HG03066 (cell line): ENCODE data around the gene PTRH1.

Experiments
- ATAC-seq: cut with Tn5 transposase; IDR thresholded peaks from one replicate; pipeline ENCODE4 v1.9.1; 2021; ENCODE audit warnings: low read depth; ENCODE audit not compliant: unreplicated experiment

Gene PTRH1

DNA sequence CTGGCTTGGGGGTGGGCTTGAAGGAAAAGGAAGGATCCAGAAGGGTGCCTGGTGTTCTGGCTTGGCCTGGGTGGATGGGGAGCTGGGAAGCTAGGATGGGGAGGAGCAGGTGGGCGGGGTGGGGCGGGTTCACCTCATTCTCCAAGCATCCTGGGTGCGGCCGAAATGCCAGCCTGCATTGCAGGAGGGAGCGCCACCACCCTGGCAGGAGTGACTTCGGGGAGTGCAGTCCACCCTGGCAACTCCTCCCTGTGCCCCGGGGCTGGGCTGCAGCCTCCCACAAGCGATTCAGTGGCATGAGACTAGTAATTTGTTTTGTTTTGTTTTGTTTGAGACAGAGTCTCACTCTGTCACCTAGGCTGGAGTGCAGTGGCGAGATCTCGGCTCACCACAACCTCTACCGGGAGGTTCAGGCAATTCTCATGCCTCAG is 5.9 kb upstream of the PTRH1 start:
- no peak for ATAC-seq

DNA sequence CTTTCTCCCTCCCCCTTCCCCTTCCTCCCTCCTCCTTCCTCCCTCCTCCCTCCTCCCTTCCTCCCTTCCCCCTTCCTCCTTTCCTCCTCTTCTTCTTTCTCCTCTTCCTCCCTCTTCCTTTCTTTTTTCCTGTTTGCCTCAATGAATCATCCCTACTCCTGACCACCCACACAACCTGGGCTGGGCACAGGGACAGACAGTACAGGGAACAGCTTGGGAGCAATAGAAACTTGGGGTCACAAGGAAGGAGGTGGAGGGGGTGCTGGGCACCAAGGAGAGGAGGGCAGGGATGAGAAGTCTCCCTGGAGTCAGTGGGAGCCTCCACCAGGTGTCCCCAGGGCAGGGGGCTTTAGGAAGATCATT is 5.4 kb upstream of the PTRH1 start:
- no peak for ATAC-seq

DNA sequence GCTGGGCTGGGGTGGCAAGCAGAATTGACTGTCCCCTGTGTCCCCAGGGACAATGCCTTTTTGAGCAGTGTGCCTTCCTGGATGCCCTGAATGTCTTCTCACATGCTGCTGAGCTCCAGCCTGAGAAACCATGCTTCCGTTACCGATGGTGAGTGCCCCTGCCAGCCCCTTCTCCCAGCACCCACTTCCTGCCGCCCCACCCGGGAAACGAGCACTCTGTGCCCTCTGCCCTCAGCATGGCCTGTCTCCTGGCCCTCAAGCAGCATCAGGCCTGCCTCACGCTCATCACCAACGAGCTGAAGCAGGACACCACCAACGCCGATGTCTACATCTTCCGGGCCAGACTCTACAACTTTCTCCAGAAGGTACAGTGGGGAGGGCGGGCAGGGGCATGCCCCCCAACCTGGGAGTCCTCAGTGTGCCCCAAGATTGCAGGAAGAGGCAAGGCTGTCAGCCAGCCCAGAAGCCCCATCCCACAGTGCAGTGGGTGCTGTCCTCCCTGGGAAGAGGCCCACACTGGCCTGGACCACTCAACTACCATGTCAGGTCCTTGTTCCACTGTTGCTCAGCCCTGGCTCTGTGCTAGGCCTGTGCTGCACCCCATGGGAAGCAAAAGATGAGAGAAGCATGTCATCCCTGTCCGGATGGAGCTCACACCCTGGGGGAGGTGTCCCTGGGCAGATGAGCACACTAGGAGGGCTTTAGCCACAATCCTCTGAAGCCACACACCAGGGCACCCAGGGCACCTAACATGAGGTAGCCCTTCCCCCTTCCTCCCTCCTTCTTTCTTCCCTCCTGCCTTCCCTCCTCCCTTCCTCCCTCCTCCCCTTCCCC is 4.8 kb upstream of the PTRH1 start:
- ATAC-seq, result no peak

DNA sequence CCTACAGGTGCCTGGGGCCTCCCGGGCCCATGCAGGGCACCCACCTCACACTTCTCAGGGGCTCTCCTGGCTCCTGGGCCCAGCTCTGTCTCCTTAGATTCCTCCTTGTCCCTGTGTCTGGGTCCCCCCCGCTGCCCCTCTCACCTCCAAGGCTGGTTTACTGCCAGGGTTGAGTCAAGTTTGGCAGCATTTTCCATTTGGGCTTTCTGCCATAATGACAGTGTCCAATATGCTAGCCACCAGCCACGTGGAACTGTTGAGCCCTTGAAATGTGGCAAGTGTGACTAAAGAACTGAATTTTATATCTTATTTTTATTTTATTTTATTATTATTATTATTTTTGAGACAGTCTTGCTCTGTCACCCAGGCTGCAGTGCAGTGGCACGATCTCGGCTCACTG is 2.3 kb upstream of the PTRH1 start:
- no peak for ATAC-seq

DNA sequence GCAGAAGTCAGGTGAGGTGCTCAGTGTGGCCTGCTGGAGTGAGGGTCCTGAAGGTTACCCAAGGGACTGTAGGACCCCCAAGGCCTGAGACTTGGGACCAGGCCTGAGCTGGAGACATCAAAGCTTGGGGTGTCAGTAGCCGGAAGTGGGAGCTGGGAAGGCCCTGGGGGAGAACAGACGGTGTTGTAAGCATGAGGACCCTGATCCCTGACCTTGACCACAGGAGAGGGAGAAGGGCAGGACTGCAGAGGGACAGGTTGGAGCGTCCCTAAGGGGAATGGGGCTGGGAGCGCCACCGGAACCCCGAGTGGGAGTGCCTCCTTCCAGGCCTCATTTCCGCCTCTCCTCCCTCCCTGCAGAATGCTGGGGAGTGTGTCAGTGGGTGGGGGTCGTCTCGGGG is 949 bp upstream of the PTRH1 start:
- no peak for ATAC-seq

DNA sequence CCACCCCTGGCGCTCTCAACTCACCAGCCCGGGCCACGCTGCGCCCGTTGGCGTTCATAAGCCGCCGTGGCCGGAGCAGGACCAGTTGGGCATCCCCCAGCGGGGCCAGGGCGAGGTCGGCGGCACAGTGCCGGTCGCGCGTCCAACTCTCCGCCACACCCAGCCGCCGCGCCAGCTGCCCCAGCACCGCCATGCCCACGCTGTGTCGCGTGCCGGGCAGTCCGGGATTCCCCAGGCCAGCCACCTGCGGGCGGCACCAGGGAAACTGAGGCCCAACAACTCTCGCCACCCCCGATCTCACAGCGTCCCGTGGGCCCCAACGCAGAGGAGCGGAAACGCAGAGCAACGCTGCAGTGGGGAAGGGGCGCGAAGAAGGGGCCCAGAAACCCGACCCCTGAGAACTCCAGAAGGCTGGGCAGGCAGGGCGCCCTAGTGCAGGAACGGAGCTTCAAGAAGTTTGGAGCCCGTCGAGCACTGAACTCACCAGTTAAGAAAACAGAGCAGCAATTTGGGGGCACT is 453 bp downstream of the PTRH1 start:
- peak; percentile 8 for ATAC-seq

DNA sequence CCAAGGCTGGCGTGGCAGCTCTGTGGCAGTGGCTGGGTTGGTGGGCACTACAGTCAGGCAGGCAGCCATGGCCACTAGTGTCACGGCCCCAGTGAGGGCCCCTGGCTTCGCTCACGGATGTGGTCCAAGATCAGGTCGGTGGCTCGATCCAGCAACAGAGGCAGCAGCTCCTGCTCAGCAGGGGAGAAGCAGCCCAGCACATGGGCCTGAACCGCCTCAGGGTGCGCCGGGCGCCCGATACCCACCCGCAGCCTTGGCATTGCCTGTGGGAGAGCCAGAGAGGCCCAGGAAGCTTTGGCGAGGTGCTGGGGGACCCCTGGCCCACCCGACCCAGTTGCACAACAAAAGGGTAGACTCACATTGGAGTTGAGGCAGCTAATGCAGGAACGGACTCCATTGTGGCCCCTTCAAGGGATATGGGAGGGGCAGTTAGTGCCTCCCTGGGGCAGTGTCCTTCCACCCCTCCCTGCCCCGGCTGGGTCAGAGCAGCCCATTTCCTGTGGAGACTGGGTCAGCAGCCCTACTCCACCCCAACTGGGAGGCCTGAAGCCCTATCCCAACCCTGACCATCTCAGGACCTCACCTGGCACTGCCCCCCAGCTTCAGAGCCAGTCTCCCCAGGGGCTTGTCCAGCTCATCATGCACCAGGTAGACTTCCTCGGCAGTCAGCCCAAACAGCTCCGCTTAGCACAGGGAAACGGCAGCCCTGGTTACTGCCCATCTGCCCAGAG is 1.3 kb downstream of the PTRH1 start:
- ATAC-seq, result no peak

DNA sequence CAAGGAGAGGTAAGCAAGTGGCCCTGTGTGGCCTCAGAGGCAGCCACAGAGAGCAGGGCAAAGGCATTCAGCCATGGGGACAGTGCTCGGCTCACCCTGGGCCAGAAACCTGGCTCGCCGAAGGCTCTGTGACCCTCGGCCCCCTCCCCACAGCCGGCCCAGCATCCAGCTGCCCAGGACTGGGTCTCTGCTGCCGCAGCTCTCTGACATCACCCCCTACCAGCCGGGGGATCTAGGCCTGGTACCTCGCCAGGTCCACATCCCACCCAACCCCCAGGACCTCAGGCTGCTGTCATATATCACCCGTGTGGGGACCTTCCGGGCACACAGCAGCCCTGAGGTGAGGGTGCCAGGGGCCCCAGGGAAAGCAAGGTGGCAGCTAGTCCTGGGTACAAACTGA is 2.6 kb downstream of the PTRH1 start:
- no peak for ATAC-seq

DNA sequence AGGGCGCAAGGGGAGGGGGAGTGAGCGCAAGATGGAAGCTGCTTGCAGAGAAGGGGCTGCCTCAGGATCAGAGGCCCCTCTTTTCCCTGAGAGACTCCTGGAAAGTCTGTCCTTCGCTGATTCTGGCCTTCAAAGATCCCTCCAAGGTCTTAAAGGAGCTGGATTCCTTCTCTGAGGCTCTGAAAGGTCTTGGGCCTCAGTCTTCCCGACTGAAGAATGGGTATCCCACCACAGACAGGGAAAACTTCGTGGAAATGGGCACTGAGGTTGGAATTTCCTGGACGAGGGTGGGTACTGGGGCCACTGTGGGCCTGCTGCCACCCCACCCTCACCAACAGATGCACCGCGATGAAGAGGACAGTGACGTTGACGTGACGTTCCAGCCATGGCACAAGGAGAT is 3.1 kb downstream of the PTRH1 start:
- no peak for ATAC-seq

DNA sequence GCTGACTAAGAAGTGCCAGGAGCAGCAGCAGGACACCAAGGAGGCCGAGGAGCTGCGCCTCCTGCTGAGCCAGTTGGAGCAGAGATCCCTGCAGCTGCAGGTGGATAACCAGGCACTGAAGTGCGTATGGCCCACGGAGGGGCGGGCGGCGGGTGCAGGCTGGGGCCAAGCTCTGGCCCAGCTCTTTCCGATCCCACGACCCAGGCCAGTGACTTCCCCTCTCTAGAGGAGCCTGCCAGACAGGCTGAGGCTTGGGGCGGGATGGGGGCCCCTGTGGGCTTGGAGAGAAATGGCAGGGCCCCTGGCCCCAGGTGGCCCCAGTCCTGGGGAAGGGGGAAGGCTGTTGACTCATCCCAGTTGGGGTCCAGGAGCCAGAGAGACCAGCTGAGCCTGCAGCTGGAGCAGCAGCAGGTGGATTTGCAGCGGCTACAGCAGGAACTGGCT is 3.6 kb downstream of the PTRH1 start:
- no peak for ATAC-seq

DNA sequence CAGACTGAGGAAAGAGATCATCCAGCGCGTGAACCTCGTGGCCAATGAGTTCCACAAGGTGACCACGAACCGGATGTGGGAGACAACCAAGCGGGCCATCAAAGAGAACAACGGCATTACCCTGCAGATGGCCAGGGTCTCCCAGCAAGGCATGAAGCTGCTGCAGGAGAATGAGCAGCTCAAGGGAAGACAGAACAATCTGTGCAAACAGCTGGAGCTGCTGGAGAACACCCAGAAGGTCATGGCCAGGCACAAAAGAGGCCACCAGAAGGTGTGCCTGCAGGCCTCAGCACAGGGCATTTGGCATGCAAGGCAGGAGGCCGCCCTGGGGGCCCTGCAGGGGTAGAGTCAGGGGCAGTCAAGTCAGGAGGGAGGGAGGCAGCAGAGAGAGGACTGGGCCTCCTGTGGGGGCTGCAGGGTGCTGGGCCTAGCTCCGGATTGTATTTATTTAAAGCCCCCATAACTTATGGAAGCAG is 4.2 kb downstream of the PTRH1 start:
- ATAC-seq, result no peak

DNA sequence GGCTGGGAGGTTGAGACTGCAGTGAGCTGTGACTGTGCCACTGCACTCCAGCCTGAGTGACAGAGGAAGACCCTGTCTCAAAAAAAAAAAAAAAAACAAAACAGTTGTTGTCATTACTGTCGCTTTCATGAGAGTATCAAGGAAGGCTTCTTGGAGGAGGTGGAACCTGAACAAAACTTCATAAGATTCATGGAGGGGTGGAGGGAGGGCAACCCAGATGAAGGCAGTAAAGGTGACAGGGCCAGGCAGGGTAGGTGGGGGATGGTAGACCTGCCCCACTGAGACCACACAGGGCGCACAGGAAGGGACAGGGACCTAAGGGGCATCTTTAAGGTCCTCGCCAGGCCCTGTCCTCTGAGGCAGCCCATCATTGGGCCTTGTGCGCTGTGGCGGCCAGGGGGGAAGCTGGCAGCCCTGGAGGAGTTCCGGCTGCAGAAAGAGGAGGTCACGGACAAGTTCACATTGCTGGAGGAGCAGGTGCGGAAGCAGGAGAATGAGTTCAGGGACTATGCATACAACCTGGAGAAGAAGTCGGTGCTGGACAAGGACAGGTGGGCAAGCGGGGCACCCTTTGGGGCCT is 5.2 kb downstream of the PTRH1 start:
- no peak for ATAC-seq

DNA sequence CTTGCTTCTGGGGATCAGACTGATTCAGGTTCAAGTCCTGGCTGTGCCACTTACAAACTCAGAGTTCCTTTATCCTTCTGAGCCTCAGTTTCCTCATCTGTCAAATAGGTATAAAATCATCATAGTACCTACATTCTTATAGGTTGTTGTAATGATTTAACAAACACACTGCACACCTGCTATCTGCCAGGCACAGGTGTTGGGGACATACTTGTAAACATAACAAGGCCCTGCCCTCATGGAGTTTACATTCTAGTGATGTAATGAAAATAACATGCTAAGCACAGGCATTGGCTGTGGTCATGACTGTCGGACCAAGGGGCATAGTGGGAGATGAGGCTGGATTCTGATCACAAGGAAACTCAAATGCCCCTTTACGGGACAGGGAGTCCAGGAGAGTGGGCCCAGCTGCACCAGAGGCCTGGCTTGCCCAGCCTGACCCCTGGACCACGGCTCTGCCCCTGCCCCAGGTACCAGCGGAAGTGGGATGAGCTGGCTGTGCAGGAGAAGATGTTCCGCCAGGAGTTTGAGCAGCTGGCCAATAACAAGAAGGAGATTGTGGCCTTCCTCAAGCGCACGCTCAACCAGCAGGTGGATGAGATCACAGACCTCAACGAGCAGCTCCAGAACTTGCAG is 6.4 kb downstream of the PTRH1 start:
- no peak for ATAC-seq

DNA sequence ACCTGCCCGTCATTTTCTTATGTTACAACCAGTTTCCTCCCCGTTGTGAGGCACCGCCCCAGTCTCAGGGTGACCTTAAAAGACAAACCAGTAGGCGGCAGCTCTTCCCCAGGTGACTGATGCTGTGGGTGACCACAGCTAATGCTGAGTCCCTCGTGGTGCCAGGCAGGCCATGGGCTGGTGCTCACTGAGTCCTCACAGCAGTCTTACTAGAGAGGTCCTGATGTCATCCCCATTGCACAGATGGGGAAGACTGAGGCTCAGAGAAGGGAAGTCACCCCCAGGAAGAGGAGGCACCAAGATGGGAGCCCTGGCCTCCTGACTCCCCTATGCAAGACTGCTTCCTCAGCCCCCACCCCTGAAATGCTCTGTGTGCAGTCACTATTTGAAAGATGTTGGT is 7.7 kb downstream of the PTRH1 start:
- no peak for ATAC-seq

DNA sequence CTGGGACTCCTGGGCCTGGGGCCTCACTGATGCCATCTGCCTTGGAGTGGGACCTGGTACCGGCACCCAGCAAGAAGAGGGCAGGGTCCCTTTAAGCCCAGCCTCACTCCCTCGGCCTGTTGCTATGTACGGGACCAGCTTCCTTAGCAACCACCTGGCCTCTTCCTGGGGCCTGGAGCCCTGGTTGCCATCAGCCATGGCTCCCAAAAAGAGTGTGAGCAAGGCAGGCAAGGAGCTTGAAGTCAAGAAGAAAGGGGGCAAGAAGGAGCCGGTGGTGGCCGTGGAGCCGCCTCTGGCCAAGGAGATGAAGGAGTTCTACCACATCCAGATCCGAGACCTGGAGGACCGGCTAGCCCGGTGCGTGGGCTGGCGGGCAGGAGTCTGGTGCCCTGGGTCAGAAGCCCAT is 8.6 kb downstream of the PTRH1 start, which contains the start of gene CFAP157:
TSS of gene CFAP157 (plus strand) at position 153 of the 406 bp plus-strand sequence. CDS start at position 197, 44 bp downstream.
- no peak for ATAC-seq

DNA sequence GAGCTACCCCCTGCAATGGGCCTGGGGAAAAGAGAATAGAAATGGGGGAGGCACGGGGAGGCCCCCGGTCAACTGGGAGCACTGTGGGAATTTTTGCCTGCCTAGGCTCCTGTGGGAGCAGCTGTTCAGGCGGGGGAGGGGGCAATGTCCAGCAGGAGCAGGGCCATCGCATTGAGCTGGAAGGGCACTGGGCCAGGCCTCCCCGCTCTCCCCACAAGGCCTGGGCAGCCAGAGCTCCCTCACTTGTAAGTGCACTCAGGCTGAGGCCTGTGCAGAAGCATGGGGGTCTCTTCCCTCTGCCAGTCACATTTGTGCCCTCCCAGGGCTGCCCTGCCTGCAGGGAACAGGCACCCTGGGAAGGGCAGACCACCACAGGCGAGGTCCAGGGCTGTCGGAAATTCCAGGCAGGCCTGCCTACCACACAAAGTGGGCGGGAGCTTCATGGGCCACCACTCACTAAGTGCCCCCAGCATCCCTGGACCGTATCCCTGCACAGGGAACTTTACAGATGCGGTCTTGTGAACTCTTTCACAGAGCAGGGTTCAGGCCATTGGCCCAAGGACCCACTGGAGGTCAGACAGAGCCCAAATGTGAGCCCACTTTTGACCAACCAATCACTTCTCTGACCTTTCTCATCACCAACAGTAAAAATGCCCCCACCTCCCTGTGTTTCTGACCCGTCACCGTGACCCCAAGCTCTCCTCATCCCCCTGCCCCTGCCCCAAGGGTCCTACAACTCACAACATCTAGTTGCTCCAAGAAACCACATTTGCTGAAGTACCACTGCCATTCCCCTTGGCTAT is 9.7 kb downstream of the PTRH1 start:
- no peak for ATAC-seq

DNA sequence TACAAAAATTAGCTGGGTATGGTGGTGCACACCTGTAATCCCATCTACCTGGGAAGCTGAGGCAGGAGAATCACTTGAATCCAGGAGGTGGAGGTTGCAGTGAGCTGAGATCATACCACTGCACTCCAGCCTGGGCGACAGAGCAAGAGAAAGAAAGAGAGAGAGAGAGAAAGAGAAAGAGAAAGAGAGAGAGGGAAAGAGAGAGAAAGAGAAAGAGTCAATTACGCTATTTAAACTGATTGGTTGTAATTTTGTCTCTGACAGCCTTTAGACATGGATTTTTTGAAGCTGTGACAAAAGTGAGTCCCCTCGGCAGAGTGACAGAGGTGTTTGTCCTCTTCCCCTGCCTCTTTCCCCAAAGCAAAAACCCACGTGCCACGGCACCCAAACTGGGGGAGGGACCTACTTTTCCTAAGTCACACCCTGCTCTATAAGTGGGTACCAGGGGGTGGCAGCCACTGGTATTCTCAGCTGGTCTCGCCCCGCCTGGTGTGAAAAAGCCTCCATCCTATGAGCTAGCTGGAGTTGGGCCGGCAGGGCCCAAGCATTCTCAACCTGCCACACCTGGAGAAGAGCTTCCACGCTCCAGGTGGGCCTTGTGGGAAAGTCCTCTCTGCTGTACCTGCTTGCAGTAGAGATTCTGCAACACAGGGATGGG is 12.0 kb downstream of the PTRH1 start:
- no peak for ATAC-seq

DNA sequence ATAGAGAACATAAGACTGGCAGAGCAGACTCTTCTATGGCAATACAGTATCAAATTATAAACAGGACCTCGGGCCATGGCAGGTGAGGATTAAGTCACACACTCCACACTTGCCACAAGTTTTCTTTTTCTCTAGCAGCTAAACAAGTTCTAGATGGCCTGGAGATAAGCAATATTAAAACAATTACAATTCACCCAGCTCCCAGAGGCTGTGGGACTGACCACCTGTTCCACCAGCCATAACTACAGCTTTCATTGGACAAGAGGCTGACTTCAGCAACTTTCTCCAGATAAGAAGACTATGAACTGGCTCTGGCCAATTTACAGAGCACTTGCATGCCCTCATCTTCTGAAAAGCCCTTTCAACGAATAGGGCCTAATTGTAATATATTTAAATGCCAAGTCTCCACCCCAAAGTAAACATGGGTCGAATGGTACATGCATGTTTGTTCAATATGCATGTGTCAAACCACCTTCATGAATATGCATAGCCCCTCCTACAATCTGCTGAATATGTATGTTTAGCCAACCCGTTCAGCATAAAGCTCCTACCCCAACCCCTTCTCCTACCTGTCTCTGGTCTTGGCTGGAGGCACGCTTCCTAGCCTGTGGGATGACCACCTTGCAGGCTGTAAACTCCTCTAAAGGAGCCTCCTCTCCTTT is 14.7 kb downstream of the PTRH1 start:
- no peak for ATAC-seq

DNA sequence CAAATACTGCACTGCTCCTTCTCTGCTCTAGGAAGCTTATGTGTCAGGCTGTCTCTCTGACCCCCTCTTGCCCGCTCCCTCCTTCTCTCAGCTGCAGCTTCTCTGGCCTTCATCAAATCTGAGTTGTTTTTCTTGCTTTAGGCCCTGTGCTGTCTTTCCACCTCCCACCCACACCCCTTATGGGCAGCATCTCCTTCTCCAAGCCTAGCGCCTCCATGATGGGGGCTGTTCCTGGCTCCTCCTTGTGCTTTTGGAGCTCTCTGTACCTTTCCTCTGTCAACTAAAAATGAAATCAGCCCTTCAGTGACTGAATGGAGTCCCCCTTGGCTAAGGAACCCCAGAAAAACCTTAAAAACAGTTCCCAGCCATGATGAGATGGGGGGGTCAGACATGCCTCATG is 15.3 kb downstream of the PTRH1 start:
- ATAC-seq, result no peak
